HFFc6 (cell line): ENCODE data around the gene DNAJA2. TPM values are rescaled to one million over a fixed set of nuclear protein-coding genes. Genes with fewer than 3 reads are reported as not detected.

ENCODE experiments used
- DNase-seq: peaks from one replicate; pipeline ENCODE4 v3.0.0-alpha.2; 2018
- H3K27ac Mint-ChIP-seq: 2 replicates; pipeline ENCODE4 v1.8.0; 2020; ENCODE audit warnings: mild to moderate bottlenecking, mixed read lengths
- H3K27me3 Mint-ChIP-seq: 2 replicates; pipeline ENCODE4 v1.8.0; 2021; ENCODE audit warnings: mild to moderate bottlenecking, moderate library complexity, mixed read lengths; ENCODE audit not compliant: insufficient read depth
- H3K36me3 Mint-ChIP-seq: 2 replicates; pipeline ENCODE4 v1.8.0; 2021; ENCODE audit warnings: low read depth, mixed read lengths
- H3K4me1 Mint-ChIP-seq: 2 replicates; pipeline ENCODE4 v1.8.0; 2020; ENCODE audit warnings: low read depth, mixed read lengths
- H3K4me3 Mint-ChIP-seq: 2 replicates; pipeline ENCODE4 v1.8.0; 2020; ENCODE audit warnings: mild to moderate bottlenecking, moderate library complexity, mixed read lengths
- H3K9me3 Mint-ChIP-seq: 2 replicates; pipeline ENCODE4 v1.8.0; 2020; ENCODE audit warnings: mild to moderate bottlenecking, mixed read lengths
- total RNA-seq, 6 experiments: library from RNA; stranded (reverse); fragmentation: NEBNext Ultra II Directional; extraction: Animal tissue kit (Norgen Biotek cat#: 25700); gene quantifications; 2 replicates in 1 of 6; 3 replicates in 5 of 6; pipeline ENCODE4 v1.2.3, GENCODE V29; 2021
- TF ChIP-seq, protein P1 (sequence below): fragments of 200-600 bp; sonication (generic); IDR thresholded peaks from 2 replicates; pipeline ENCODE4 v1.5.0; 2021; ENCODE audit warnings: antibody characterized with exemption, mild to moderate bottlenecking

The DNAJA2 gene
- total RNA-seq, 6 experiments from 2014 or later, result 64.2 to 80.3 (median 72.5) TPM

DNA sequence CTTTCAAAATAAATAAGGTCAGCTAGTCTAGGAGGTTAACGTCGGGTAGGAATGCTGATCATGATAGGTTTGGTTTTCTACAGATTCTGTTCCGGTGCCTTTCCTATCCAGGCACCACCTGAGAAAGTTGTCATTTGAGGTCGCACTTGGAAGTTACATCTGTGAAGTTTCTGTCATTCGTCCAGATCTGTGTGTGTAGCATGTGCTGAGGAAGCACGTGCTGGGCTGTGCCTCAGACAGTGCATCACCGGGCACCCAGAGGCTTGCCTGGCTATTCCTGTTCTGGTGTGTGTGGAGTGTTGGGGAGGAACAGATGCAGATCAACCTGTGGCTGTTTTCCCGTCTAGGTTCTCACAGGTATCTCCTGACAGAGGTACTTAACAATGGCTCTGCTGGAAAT, 42.6 kb downstream of the DNAJA2 start:
- Mint-ChIP-seq H3K4me1 (no peaks in the 10 kb centered on the region), H3K36me3 (no peaks in the 10 kb centered on the region), H3K27ac (no peak overlapping the region), H3K4me3 (no peak overlapping the region), H3K9me3 (no peaks in the 10 kb centered on the region), H3K27me3 (no peaks in the 10 kb centered on the region; the same call in 1 of the 2 replicates)
- TF ChIP-seq, protein P1, sequence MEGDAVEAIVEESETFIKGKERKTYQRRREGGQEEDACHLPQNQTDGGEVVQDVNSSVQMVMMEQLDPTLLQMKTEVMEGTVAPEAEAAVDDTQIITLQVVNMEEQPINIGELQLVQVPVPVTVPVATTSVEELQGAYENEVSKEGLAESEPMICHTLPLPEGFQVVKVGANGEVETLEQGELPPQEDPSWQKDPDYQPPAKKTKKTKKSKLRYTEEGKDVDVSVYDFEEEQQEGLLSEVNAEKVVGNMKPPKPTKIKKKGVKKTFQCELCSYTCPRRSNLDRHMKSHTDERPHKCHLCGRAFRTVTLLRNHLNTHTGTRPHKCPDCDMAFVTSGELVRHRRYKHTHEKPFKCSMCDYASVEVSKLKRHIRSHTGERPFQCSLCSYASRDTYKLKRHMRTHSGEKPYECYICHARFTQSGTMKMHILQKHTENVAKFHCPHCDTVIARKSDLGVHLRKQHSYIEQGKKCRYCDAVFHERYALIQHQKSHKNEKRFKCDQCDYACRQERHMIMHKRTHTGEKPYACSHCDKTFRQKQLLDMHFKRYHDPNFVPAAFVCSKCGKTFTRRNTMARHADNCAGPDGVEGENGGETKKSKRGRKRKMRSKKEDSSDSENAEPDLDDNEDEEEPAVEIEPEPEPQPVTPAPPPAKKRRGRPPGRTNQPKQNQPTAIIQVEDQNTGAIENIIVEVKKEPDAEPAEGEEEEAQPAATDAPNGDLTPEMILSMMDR, result no peak
- no peak for DNase-seq

DNA sequence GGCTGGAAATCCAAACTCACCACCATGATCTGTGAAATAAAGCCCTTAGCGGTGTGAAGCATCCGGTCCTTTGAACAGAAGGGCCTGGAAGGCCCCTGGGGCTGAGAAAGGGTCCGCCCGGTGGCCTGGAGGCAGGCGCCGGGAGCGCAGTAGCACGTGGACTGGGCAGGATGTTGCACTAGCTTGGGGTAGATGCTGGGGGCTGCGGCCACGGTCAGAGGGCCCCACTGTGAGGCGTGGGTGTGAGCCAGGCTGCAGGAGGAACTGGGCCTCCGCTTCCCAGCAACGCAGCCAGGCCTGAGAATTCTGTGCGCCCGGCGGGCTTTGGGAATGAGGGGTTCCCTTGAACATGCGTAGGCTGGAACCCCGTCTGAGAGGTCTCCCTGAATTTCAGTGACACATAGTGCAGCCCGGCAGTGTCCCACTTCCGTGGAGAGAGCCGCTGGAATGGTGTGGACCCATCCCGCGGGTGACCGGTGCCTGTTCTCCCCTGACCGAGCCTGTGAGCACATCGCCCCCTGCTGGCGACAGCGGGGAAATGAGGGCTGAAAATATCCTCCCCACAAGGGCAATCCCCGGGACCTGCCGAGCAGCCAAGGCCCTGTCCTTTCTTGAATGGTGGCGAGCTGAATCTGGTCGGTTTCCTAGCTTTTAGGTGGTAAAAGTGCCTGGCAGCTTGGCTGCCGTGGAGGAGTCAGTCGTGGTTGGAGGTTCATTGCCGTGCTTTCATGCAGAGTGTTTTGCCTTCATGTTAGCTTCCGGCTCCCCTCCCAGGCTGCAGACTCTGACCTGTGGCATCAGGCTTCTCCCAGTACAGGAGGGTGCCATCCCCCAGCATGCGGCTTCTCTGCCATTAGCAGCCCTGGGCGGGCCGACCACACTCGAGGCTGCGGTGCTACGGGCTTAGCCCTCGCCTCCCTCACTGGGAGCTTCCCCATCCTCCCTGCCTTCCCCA, 43.8 kb downstream of the DNAJA2 start:
- no peaks in the 10 kb centered on the region for H3K9me3 Mint-ChIP-seq
- TF ChIP-seq, protein P1, result peak; percentile 99
- H3K27me3 Mint-ChIP-seq, result no peaks in the 10 kb centered on the region; the same call in 1 of the 2 replicates
- no peak overlapping the region for H3K4me3 Mint-ChIP-seq
- H3K36me3 Mint-ChIP-seq, result no peaks in the 10 kb centered on the region
- no peak overlapping the region for H3K27ac Mint-ChIP-seq
- peak; percentile 38 for DNase-seq
- no peaks in the 10 kb centered on the region for H3K4me1 Mint-ChIP-seq

DNA sequence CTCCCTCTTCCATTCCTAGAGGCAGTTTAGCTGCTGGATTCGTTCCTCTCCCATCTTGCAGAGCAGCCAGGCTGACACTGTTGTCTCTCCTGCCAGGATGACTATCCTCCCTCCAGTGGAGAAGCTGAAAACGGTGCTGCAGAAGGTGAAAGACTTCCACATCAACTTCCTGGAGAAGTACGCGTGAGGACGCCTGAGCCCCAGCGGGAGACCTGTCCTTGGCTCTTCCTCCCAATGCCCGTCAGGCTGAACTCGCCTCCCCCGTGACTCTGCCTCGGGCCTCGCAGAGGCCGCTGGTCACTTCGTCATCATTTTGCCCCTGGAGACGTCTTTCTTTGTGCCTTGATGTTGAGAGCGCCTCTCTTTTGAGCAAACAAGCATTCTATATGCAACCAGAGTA, 44.7 kb downstream of the DNAJA2 start:
- TF ChIP-seq, protein P1, result no peak
- no peaks in the 10 kb centered on the region for H3K9me3 Mint-ChIP-seq
- H3K36me3 Mint-ChIP-seq, result no peaks in the 10 kb centered on the region
- H3K27me3 Mint-ChIP-seq, result no peaks in the 10 kb centered on the region; the same call in 1 of the 2 replicates
- no peak for DNase-seq
- H3K27ac Mint-ChIP-seq, result no peak overlapping the region
- H3K4me3 Mint-ChIP-seq, result no peak overlapping the region
- no peaks in the 10 kb centered on the region for H3K4me1 Mint-ChIP-seq

DNA sequence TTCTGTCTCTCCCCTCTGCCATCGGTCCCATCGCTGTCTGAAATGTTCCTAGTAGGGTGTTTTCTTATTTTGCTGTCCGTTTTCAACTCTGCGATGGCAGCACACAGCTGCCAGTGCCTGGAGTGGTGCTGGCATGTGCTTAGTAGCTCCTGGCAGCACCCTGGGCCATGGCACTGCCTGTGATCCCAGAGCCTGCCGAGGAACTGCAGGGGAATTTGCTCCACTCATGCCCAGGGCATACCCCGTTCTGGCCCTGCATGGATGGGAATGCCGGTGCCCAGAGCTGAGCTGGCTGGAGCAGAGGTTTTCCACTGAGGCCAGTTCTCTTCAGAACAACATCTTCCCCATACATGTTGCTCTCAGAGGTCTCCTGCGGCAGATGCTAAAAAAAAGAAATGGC, 46.2 kb downstream of the DNAJA2 start:
- no peak overlapping the region for H3K27ac Mint-ChIP-seq
- H3K27me3 Mint-ChIP-seq, result peaks cover 1% of the 10 kb centered on the region
- TF ChIP-seq, protein P1, result no peak
- H3K9me3 Mint-ChIP-seq, result no peaks in the 10 kb centered on the region
- H3K4me3 Mint-ChIP-seq, result no peak overlapping the region
- no peak for DNase-seq
- H3K36me3 Mint-ChIP-seq, result no peaks in the 10 kb centered on the region
- H3K4me1 Mint-ChIP-seq, result no peaks in the 10 kb centered on the region

DNA sequence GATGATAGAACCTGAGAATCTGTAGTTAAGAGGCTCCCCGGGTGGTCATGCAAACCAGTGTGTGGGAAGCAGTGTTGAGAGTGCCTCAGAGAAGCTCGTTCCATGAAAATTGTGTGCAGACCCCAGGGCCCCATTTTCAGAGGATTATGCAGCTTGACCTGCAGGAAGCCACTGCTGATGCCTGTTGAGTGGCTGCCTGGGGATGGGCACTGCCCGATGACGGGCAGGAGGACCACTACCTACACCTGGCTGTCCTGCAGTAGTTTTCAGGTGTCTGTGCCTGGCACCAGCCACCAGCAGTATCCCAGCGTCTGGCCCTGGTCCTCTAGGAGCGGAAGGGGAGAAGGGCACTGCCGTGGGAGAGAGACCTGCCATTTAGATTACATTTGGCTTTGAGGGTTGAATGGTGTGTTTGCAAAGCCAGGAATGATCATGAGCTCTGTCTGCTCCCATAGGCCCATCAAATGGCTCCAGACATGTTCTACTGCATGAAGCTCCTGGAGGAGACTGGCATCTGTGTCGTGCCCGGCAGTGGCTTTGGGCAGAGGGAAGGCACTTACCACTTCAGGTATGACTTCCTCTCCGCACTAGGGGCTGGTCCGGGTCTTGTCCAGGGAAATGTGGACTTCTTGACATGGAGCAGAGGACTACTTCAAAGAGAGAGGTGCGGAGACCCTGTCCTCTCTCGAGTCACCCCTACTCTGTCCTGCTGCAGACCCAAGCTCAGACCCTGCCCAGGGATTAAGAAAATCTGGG, 46.8 kb downstream of the DNAJA2 start:
- Mint-ChIP-seq H3K4me3 (no peak overlapping the region), H3K27me3 (peaks cover 1% of the 10 kb centered on the region), H3K9me3 (no peaks in the 10 kb centered on the region), H3K36me3 (no peaks in the 10 kb centered on the region), H3K4me1 (no peaks in the 10 kb centered on the region), H3K27ac (no peak overlapping the region)
- no peak for DNase-seq
- TF ChIP-seq, protein P1, result no peak
